Activated CD4-positive, alpha-beta T cell treated with anti-CD3 and anti-CD28 coated beads, Interleukin-2, amount 10 ng/mL, durations not matched to agents 7 days and 5 days (primary cell): ENCODE results near the gene RHBDL3. TPM values are rescaled to one million over a fixed set of nuclear protein-coding genes. Genes with fewer than 3 reads are reported as not detected.
"Not testable (repeated sequence)": the region's sequence is repeated elsewhere in the genome, so short reads cannot be mapped to it uniquely, and the experiment has no call there.

Experiments used
- CTCF ChIA-PET: fragments of 350-600 bp; sonication (Branson Sonifier 250); formaldehyde crosslinking; loops from one replicate; lab custom pipeline; 2021; ENCODE audit warnings: antibody characterized with exemption; lab: Charles Lee
- POLR2A ChIA-PET: fragments of 350-600 bp; sonication (Branson Sonifier 250); formaldehyde crosslinking; loops from one replicate; lab custom pipeline; 2021; ENCODE audit warnings: antibody characterized with exemption; lab: Charles Lee
- DNase-seq: peaks from one replicate; pipeline ENCODE4 v3.0.0-alpha.2; 2020
- H3K27ac Mint-ChIP-seq: one replicate; pipeline ENCODE4 v1.8.0; 2021; ENCODE audit warnings: mild to moderate bottlenecking, moderate library complexity, mixed read lengths
- H3K27me3 Mint-ChIP-seq: one replicate; pipeline ENCODE4 v1.8.0; 2021; ENCODE audit warnings: mixed read lengths
- H3K36me3 Mint-ChIP-seq: one replicate; pipeline ENCODE4 v1.8.0; 2021; ENCODE audit warnings: low read depth, mixed read lengths
- H3K4me1 Mint-ChIP-seq: one replicate; pipeline ENCODE4 v1.8.0; 2021; ENCODE audit warnings: mixed read lengths
- H3K4me3 Mint-ChIP-seq: one replicate; pipeline ENCODE4 v1.8.0; 2021; ENCODE audit warnings: mild to moderate bottlenecking, moderate library complexity, mixed read lengths
- H3K9me3 Mint-ChIP-seq: one replicate; pipeline ENCODE4 v1.8.0; 2021; ENCODE audit warnings: mixed read lengths
- total RNA-seq, 2 experiments: library from RNA; stranded (reverse); gene quantifications; one replicate each; pipeline ENCODE4 v1.2.3, GENCODE V29; 2021

RHBDL3 gene
- total RNA-seq, 2 experiments from 2014 or later, result 0.67 to 0.69 TPM

GRCh38 chr17:32258383-32259140 is 7.1 kb upstream of the RHBDL3 start:
- DNase-seq, result no peak
- Mint-ChIP-seq H3K27ac (no peak overlapping the region), H3K4me3 (no peak overlapping the region), H3K4me1 (no peaks in the 10 kb centered on the region), H3K27me3 (peaks cover 44% of the 10 kb centered on the region), H3K36me3 (no peaks in the 10 kb centered on the region), H3K9me3 (no peaks in the 10 kb centered on the region)
- ChIA-PET CTCF (interaction anchor here (0.7 kb wide), 1 partner anchor 69 kb away, joined by 3 read pairs; no protein-coding TSS in a partner anchor), POLR2A (no interaction called here)

GRCh38 chr17:32259586-32259985 is 6.0 kb upstream of the RHBDL3 start:
- CTCF ChIA-PET, result interaction anchor here (0.7 kb wide), 1 partner anchor 86 kb away, joined by 3 read pairs; no protein-coding TSS in a partner anchor
- peaks cover 54% of the 10 kb centered on the region for H3K27me3 Mint-ChIP-seq
- no peaks in the 10 kb centered on the region for H3K36me3 Mint-ChIP-seq
- no peak for DNase-seq
- no peaks in the 10 kb centered on the region for H3K4me1 Mint-ChIP-seq
- POLR2A ChIA-PET, result no interaction called here
- no peak overlapping the region for H3K27ac Mint-ChIP-seq
- no peak overlapping the region for H3K4me3 Mint-ChIP-seq
- H3K9me3 Mint-ChIP-seq, result no peaks in the 10 kb centered on the region

DNA sequence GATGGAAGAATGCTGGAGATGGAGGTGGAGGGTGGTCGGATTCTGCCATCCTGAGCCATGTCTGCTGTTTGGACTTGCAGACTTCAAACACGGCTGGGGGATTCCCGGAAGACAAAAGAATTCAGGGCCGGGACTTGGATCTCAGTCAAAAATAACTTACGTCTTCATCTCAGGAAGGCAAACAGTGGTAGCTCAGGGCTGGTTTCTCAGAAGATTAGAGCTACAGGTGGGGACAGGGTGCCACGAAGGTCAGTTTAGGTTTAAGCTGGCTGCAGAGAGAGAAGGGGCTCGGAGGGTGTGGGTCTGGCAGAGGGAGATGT is 4.3 kb upstream of the RHBDL3 start:
- no peaks in the 10 kb centered on the region for H3K4me1 Mint-ChIP-seq
- no peaks in the 10 kb centered on the region for H3K36me3 Mint-ChIP-seq
- DNase-seq, result no peak
- H3K27me3 Mint-ChIP-seq, result peaks cover 59% of the 10 kb centered on the region
- POLR2A ChIA-PET, result no interaction called here
- CTCF ChIA-PET, result no interaction called here
- H3K9me3 Mint-ChIP-seq, result no peaks in the 10 kb centered on the region
- H3K4me3 Mint-ChIP-seq, result no peak overlapping the region
- no peak overlapping the region for H3K27ac Mint-ChIP-seq

DNA sequence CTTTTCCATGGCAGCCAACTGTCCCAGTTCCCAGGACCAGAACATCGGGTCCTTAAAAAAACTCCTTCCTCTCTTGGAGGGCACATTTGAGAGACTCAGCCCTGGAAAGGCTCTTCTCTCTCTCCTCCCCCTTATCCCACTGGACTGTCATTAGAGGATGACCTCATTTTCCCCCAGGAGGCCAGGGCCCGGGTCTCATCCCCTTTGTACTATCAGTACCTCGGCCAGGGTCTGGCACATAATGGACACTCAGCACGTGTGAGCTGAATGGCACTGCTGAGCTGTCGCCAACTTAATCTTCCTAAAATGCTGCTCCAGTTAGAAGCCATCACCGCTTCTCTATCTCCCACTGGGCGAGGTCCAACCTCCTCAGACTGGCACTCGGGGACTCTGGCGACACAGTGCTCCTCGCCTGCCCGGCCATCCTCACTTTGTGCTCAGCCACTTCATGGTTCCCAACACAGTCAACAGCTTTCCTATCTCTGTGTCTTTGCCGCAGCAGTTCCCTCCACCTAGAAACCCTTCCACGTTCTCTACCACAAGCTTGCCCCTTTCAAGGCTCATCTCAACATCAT is 3.6 kb upstream of the RHBDL3 start:
- POLR2A ChIA-PET, result no interaction called here

GRCh38 chr17:32263515-32263914 is 2.1 kb upstream of the RHBDL3 start:
- DNase-seq, H3K4me3 Mint-ChIP-seq, H3K9me3 Mint-ChIP-seq, H3K36me3 Mint-ChIP-seq, H3K27ac Mint-ChIP-seq, H3K4me1 Mint-ChIP-seq, POLR2A ChIA-PET, CTCF ChIA-PET: not testable (repeated sequence)
- H3K27me3 Mint-ChIP-seq, result peaks cover 72% of the 10 kb centered on the region

More for the DNA sequence above, 3.6 kb upstream of the RHBDL3 start:
- Mint-ChIP-seq H3K27me3 (peaks cover 60% of the 10 kb centered on the region), H3K27ac (no peak overlapping the region), H3K9me3 (no peaks in the 10 kb centered on the region), H3K36me3 (no peaks in the 10 kb centered on the region), H3K4me3 (no peak overlapping the region), H3K4me1 (peaks cover 2% of the 10 kb centered on the region)
- no peak for DNase-seq
- CTCF ChIA-PET, result interaction anchor here (0.6 kb wide), 1 partner anchor 165 kb away, joined by 3 read pairs; no protein-coding TSS in a partner anchor

DNA sequence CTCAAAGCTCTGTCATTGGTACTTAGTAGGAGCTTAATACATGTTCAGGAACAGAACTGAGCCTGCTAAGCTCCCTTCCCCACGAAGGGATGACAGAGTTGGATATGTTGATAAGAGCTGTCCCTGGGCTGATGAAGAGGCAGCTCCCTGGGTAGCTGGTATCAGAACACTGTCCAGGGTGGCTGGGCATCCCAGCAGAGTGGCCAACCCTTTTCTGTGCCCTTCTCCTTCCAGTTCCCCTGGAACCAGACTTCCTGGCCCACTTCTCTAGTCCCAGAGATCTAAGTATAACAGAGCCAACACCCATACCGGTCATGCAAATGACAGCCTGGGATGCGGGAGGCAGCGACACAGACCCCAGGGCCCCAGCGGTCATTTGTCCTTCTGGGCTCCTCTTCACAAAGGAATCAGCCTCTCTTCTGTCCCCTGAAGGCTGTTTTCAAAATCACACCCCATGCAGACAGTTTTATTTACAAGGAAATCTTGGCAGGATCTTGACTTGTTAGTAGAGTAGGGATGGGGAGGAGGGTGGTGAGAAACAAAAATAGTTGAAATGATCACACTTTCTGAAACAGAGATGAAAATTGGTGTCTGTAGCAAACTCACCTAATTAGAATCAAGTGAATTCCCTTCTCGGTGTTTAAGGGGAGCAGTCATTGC is 1.4 kb upstream of the RHBDL3 start:
- Mint-ChIP-seq H3K4me3 (peak overlapping the region; percentile 40), H3K27me3 (peaks cover 75% of the 10 kb centered on the region), H3K4me1 (peaks cover 9% of the 10 kb centered on the region), H3K9me3 (no peaks in the 10 kb centered on the region), H3K27ac (no peak overlapping the region), H3K36me3 (peaks cover 1% of the 10 kb centered on the region)
- no peak for DNase-seq
- ChIA-PET POLR2A (no interaction called here), CTCF (interaction anchor here (0.6 kb wide), 1 partner anchor 11 kb away, joined by 4 read pairs; no protein-coding TSS in a partner anchor)

GRCh38 chr17:32264823-32265191 is 825 bp upstream of the RHBDL3 start:
- Mint-ChIP-seq H3K27ac (no peak overlapping the region), H3K36me3 (peaks cover 1% of the 10 kb centered on the region), H3K9me3 (no peaks in the 10 kb centered on the region), H3K4me1 (peaks cover 9% of the 10 kb centered on the region), H3K4me3 (peak overlapping the region; percentile 72), H3K27me3 (peaks cover 79% of the 10 kb centered on the region)
- POLR2A ChIA-PET, result interaction anchor here (0.6 kb wide), 1 partner anchor 672 kb away, joined by 3 read pairs; no protein-coding TSS in a partner anchor
- CTCF ChIA-PET, result no interaction called here
- no peak for DNase-seq

GRCh38 chr17:32266051-32266388 is 388 bp downstream of the RHBDL3 start:
- H3K9me3 Mint-ChIP-seq, result no peaks in the 10 kb centered on the region
- H3K27me3 Mint-ChIP-seq, result peaks cover 79% of the 10 kb centered on the region
- ChIA-PET POLR2A (no interaction called here), CTCF (no interaction called here)
- H3K4me3 Mint-ChIP-seq, result no peak overlapping the region
- H3K27ac Mint-ChIP-seq, result no peak overlapping the region
- peaks cover 1% of the 10 kb centered on the region for H3K36me3 Mint-ChIP-seq
- DNase-seq, result no peak
- peaks cover 9% of the 10 kb centered on the region for H3K4me1 Mint-ChIP-seq

DNA sequence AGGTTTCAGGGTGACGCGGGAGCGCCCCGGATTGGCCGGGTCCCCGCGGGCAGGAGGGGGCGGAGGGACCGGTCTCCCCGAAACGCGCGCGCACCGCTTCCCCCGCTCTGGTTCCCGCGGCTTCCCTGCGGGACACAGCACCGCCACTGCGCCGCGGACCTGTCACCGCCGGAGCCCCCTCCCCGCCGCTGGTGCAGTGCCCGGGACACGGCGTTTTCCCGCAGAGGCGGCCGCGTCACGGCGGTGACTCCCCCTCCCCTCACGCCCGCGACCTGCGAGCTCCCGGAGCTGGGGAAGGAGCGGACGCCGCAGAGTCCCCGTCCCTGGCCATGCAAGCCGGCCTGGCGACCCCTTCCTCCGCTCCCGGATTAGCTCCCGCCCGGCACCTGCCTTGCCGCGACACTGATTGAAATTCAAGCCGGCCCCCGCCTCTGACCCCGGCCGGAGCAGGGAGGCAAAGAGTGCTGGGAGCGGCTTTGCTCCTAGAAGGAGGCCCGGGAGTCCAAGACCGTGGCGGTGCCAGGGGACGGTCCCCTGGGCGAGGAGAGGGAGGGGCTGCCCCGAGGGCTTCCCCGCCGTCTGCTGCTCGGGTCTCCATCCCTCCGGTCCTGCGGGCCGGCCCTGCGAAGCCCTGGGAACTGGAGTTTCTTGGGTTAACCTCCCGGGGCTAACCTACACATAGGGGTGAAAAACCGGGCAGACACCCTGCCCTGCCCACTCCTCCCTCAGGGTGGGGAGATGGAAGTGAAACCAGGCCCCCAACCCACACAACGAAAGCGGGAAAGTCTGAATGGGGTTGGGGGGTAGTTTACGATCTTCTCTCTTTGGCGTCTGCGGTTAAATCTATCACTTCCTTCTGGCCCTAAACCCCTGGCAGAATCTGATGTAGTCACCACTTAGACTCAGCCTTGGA is 1.0 kb downstream of the RHBDL3 start:
- peaks cover 1% of the 10 kb centered on the region for H3K36me3 Mint-ChIP-seq
- peak; percentile 38 for DNase-seq
- peaks cover 9% of the 10 kb centered on the region for H3K4me1 Mint-ChIP-seq
- POLR2A ChIA-PET, result no interaction called here
- peak overlapping the region; percentile 25 for H3K27ac Mint-ChIP-seq
- H3K4me3 Mint-ChIP-seq, result peak overlapping the region; percentile 70
- peaks cover 79% of the 10 kb centered on the region for H3K27me3 Mint-ChIP-seq
- H3K9me3 Mint-ChIP-seq, result no peaks in the 10 kb centered on the region
- CTCF ChIA-PET, result interaction anchor here (0.6 kb wide), 1 partner anchor 62 kb away, joined by 3 read pairs; no protein-coding TSS in a partner anchor

DNA sequence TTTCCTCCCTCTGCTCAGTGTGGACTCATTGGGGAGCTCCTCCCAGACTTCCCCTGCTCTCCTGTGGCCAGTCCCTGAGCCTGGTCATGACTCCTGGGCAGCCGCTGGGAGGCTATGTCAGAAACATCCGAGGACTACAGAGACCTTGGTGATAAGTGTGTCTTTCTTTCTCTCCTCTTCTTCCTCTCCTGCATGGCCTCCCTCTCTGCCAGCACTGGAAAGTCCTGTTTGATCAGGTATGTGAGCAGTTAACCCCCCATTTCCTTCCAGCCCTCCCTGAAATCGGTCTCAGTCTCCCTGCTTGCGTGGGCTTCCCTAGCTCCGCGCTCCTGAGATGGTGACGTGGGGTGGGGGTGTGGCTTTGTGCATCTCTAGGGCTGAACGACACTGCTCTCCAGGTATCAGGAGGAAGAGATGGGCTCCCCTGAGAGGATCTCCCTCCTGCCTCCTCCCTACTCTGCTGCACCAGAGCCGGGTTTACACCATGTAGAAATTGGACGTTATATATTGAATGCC is 2.1 kb downstream of the RHBDL3 start:
- DNase-seq, result no peak
- CTCF ChIA-PET, result no interaction called here
- Mint-ChIP-seq H3K4me1 (peaks cover 9% of the 10 kb centered on the region), H3K4me3 (peak overlapping the region; percentile 65), H3K36me3 (peaks cover 1% of the 10 kb centered on the region), H3K27ac (no peak overlapping the region), H3K27me3 (peaks cover 78% of the 10 kb centered on the region), H3K9me3 (no peaks in the 10 kb centered on the region)
- POLR2A ChIA-PET, result no interaction called here

DNA sequence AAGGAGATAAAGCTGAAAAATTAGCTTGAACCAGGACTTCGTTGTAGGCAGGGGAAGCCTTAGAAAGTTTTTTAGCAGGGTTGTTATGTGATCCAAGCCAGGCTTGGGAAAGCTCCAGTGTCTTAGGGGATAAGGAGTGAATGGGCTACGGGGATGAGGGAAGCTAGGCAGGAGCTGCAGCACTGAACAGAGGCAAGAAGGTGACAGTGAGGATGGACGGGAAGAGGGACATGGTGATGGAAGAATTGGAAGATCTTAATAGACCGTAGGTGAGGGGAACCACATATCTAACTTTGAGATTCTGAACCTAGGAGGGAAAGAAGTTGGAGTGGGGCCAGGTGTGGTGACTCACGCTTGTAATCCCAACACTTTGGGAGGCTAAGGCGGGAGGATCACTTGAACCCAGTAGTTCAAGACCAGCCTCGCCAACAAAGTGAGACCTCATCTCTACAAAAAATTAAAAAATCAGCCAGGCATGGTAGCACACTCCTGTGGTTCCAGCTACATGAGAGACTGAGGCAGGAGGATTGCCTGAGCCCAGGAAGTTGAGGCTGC is 3.2 kb downstream of the RHBDL3 start:
- H3K27me3 Mint-ChIP-seq, result peaks cover 69% of the 10 kb centered on the region
- no peak for DNase-seq
- POLR2A ChIA-PET, result no interaction called here
- H3K36me3 Mint-ChIP-seq, result peaks cover 1% of the 10 kb centered on the region
- no peak overlapping the region for H3K4me3 Mint-ChIP-seq
- H3K9me3 Mint-ChIP-seq, result no peaks in the 10 kb centered on the region
- CTCF ChIA-PET, result no interaction called here
- peaks cover 9% of the 10 kb centered on the region for H3K4me1 Mint-ChIP-seq
- no peak overlapping the region for H3K27ac Mint-ChIP-seq

DNA sequence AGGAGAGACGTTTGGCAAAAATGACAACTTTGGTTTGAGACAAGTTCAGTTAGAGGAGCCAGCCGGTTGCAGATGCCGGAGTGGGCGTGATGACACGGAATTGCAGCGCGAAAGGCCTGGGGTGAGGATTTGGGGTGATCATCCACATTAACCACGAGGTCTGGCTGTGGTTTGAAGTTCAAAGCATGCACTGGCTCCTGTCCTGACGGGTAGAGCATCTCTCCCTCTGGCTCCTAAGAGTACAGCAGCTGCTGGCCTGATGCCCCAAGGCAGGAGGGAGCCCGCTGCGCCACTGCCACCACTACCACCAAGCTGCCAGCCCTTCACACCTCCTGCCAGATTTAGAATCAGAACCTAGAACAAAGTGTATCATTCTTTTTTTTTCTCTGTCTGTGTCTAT is 3.7 kb downstream of the RHBDL3 start:
- Mint-ChIP-seq H3K4me3 (no peak overlapping the region), H3K36me3 (peaks cover 1% of the 10 kb centered on the region), H3K27me3 (peaks cover 68% of the 10 kb centered on the region), H3K27ac (no peak overlapping the region), H3K4me1 (peaks cover 9% of the 10 kb centered on the region), H3K9me3 (no peaks in the 10 kb centered on the region)
- no peak for DNase-seq
- ChIA-PET POLR2A (no interaction called here), CTCF (interaction anchor here (0.5 kb wide), 1 partner anchor 364 kb away, joined by 3 read pairs; no protein-coding TSS in a partner anchor)
